ENCODE measurements around the gene BRAT1.

GRCh38 chr7:2603044-2603965 lies 48.0 kb upstream of the BRAT1 start:
- TF ChIP-seq EZH2 (IDR thresholded peaks at IDR 0.05) (no peak), POLR2AphosphoS5 (IDR thresholded peaks at IDR 0.05; ENCODE audit: borderline replicate concordance, low read depth, low read length) (no peak), FOXP2 (optimal IDR thresholded peaks at IDR 0.05; ENCODE audit: control extremely low read depth, extremely low read length, insufficient read depth) (no peak)
